Epithelial cell of esophagus (primary cell): ENCODE results near the gene NMRK2.
"Not testable (repeated sequence)": the region's sequence is repeated elsewhere in the genome, so short reads cannot be mapped to it uniquely, and the experiment has no call there.

Experiments
- DNase-seq: peaks from one replicate; pipeline ENCODE4 v3.0.0; 2010; ENCODE audit warnings: low read depth
- H3K4me3 ChIP-seq: 2 replicates; pipeline ENCODE4 v1.5.1; 2011; ENCODE audit warnings: mild to moderate bottlenecking, low read length, control low read depth
- CTCF ChIP-seq: IDR thresholded peaks from 2 replicates; pipeline ENCODE4 v1.5.1; 2011; ENCODE audit warnings: low read depth, mild to moderate bottlenecking, low read length, control low read depth, inconsistent platforms; ENCODE audit not compliant: insufficient read depth; ENCODE audit errors: missing control alignments

Gene NMRK2

DNA sequence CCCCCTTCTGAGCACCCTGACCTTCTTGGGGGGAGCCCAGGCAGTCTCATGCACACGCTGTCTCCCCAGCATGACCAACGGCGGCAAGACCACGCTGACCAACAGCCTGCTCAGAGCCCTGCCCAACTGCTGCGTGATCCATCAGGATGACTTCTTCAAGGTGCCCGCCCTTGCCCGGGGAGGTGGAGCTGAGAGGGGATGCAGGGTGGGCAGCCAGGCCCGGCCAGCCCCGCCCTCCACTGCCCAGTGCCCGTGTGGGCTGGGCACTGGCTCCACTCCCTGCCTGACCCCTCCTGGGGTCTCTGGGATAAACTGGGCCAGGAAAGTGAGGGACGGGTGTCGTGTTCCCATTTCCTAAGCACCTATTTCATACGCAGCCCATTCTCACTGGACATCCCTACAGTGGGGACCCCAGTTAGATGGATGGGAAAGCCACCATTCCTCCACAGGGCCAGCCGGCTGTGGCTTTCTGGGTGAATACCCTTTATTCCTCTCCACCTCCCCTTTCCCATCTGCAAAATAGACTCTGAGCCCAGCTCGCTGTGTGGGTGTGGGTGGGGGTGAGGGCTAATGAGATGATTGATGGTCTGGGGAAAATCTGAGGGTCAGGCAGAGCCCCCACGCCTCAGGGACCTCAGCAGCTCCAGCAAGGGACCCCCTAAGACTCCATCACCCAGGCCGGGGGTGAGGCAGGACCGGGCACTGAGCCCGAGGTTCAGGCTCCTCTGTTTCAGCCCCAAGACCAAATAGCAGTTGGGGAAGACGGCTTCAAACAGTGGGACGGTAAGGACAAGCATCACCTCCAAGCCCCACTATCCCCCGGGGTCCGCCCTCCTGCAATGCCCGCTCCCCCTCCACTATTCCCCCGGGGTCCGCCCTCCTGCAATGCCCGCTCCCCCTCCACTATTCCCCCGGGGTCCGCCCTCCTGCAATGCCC lies 3.9 kb downstream of the NMRK2 start:
- DNase-seq, result no peak
- TF ChIP-seq CTCF, result no peak
- no peak overlapping the region for H3K4me3 ChIP-seq

- not testable (repeated sequence) for DNase-seq
Measured at GRCh38 chr19:3938300-3938950, 5.6 kb downstream of the NMRK2 start.

DNA sequence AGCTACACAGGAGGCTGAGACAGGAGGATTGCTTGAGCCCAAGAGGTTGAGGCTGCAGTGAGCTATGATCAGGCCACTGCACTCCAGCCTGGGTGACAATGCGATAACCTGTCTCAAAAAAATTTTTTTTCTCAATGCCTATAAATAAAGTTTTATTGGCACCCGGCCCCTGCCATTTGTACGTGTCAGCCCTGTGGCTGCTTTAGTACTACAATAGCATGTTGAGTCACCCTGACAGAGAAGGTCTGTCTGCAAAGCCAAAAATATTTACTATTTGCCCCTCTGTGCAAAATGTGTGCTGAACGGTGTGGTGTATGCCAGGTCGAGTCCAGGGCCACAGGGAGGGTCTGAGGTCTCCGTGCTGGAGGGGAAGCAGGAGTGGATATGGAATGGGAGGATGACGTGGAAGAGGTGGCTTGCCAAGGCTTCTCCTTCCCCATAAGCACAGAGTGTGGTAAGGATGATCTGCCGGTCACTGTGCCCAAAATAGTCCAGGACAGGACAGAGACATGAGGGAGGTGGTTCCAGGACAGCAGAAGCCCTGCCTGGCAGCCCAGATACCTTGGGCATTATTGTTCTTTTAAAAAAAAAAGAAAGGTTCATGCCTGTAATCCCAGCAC lies 10.0 kb downstream of the NMRK2 start:
- no peak overlapping the region for H3K4me3 ChIP-seq
- TF ChIP-seq CTCF, result no peak
- DNase-seq, result no peak

More at GRCh38 chr19:3938300-3938950, 5.6 kb downstream of the NMRK2 start:
- H3K4me3 ChIP-seq, result not testable (repeated sequence)

DNA sequence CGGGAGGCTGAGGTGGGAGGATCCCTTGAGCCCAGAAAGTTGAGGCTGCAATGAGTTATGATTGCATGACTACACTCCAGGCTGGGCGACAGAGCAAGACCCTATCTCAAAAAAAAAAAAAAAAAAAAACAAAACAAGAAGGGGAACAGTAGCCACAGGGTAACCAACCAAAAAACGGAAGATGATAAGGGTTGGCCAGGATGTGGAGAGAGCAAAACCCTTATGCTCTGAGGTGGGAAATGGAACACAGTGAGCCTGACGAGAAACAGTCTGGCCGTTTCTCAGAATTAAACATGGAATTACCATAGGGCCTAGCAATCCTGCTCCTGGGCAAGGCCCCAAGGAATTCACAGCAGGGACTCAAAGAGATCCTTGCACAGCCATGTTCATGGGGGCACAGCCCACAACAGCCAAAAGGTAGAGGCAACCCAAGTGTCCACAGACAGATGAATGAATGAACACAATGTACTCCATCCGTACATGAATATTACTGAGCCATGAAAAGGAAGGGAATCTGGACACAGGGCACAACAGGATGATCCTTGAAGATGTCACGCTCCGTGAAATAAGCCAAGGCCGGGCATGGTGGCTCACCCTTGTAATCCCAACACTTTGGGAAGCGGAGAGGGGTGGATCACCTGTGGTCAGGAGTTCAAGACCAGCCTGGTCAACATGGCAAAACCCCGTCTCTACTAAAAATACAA lies 11.3 kb downstream of the NMRK2 start:
- no peak overlapping the region for H3K4me3 ChIP-seq
- TF ChIP-seq CTCF, result no peak
- DNase-seq, result no peak

- H3K4me3 ChIP-seq, result no peak overlapping the region
- DNase-seq, result no peak
- TF ChIP-seq CTCF, result no peak
Measured at GRCh38 chr19:3945838-3946237, 13.0 kb downstream of the NMRK2 start.

DNA sequence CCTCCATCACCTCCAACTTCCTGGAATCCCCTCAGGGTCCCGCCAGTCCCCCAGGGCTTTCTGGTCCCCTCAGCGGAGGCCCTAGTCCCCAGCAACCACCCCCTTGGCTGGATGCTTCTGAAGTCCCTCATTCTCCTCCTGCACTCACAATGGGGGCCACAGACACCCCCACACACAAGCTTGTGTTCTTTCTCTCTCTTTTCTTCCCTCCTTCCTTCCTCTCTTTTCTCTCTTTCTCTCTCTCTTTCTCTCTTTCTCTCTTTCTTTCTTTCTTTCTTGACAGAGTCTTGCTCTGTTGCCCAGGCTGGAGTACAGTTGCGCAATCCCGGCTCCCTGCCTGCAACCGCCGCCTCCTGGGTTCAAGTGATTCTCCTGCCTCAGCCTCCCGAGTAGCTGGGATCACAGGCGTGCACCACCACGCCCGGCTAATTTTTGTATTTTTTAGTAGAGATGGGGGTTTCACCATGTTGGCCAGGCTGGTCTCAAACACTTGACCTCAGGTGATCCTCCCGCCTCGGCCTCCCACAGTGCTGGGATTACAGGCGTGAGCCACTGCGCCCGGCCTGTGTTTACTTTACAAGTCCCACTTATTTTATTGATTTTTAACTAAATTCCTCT lies 14.6 kb downstream of the NMRK2 start:
- DNase-seq, H3K4me3 ChIP-seq: not testable (repeated sequence)

- no peak for DNase-seq
- no peak overlapping the region for H3K4me3 ChIP-seq
Measured at GRCh38 chr19:3949294-3949693, 16.4 kb downstream of the NMRK2 start.

More at GRCh38 chr19:3949294-3949693, 16.4 kb downstream of the NMRK2 start:
- TF ChIP-seq CTCF, result no peak
